HFF-Myc (cell line): Measurements from ENCODE around the gene AP5Z1.

Source experiments
- DNase-seq: peaks from one replicate; pipeline ENCODE4 v3.0.0-alpha.2; 2011; ENCODE audit warnings: low read depth; ENCODE audit errors: extremely low read depth
- H3K4me3 ChIP-seq: replicated peaks from 2 replicates; pipeline ENCODE4 v1.5.1; 2011; ENCODE audit warnings: low read depth, mild to moderate bottlenecking, control low read depth, low read length
- CTCF ChIP-seq: IDR thresholded peaks from 2 replicates; pipeline ENCODE4 v1.5.1; 2012; ENCODE audit warnings: mild to moderate bottlenecking, low read depth, low read length, control low read depth; ENCODE audit errors: missing control alignments

AP5Z1 gene

DNA sequence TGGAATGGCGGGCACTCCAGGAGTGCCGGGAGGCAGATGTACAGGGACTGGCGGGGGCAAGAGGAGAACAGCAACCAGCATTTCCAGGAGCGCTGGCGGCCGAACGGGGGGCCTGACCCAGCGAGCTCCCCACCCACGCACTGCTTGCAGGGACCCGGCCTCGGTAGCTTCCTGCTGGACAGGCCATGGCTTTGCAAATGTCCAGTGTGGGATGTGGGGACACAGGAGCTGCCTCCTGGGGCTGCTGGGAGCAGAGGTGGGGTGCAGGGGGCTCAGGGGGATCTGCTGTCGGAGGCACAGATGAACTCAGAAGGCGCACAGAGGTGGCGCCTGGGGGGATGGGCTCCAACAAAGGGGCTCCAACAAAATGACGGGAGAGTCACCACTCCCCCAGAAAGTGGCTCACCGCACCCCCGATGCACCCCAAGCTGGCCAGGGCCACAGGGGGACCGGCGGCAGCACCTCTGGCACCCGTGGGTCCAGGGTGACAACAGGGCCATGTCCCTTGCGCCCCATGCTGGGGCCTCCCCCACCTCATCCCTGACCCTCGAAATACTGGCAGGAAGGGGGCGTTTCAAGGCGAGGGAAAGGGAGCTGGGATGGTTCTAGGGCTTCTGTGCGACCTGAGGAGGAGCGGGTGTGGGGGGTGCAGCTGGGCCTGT, 41.1 kb downstream of the AP5Z1 start:
- DNase-seq, result no peak
- TF ChIP-seq CTCF, result no peak
- no peak overlapping the region for H3K4me3 ChIP-seq

DNA sequence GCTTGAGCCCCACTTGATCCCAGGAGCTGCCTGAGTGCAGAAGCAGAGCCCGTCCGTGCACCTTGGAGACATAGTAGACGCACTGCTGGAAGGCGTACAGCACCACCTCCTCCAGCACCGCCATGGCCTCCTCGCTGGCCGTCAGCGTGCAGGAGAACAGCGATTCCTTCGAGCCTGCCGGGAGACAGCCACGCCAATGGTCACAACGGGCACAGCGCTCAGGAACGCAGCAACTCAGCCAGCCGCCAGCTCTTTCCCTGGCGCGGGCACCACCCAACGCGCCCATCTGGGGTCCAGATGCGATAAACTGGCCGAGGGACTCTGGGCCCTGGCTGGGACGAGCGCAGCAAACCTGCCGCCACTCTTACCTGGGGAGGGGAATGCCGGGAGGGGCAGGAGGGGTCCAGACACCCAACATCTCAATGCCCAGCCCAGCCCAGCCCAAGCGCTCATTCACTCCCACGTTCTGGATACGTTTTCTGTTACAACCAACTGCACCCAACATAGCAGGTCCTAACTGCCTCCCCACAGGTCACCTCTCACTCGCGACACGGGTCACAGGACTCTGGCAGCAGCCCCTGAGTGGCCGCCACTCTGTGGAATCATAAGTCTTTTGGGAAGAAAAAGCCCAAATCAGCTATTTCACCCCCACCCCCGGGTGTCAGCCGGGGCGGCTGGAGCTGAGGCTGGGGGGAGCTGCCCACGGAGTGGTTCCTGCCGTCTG, 41.9 kb downstream of the AP5Z1 start:
- DNase-seq, result no peak
- H3K4me3 ChIP-seq, result no peak overlapping the region
- no peak for TF ChIP-seq CTCF

GRCh38 chr7:4818000-4818794, 42.8 kb downstream of the AP5Z1 start:
- no peak overlapping the region for H3K4me3 ChIP-seq
- no peak for TF ChIP-seq CTCF
- no peak for DNase-seq

GRCh38 chr7:4819560-4820404, 44.4 kb downstream of the AP5Z1 start:
- TF ChIP-seq CTCF, result no peak
- H3K4me3 ChIP-seq, result no peak overlapping the region
- no peak for DNase-seq

DNA sequence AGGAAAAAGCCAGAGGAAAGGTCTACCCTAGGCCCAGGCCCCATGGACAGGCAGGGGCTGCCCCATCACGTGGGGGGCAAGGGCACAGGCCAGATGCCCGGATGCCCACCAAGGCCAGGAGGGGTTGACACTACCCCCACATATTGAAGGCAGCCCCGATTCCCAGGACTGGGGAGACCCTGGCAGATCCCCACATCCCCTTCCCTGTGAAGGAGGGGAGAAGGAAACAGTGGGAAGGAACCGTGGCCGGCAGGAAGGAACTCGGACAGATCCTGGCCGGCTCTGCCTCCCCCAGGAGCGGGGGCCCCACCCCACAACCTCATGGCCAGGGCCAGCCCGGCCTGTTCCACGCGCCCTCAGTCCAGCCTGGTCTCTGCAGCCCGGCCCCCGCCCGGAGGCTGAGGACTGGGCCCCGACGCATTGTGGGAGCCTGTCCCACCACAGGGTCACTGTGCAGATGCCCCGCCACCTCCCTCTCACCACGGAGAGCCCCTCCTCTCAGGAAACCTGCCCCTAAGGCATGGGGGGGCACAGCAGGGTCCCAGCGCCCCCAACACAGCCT, 45.1 kb downstream of the AP5Z1 start:
- no peak for TF ChIP-seq CTCF
- H3K4me3 ChIP-seq, result no peak overlapping the region
- DNase-seq, result no peak

- no peak for TF ChIP-seq CTCF
- DNase-seq, result no peak
- H3K4me3 ChIP-seq, result no peak overlapping the region
Observed at GRCh38 chr7:4820967-4821471, 45.6 kb downstream of the AP5Z1 start.
